GM23338 (cell line): ENCODE measurements around the gene LRRC18. TPM values are rescaled to one million over a fixed set of nuclear protein-coding genes. Genes with fewer than 3 reads are reported as not detected.

Experiments used
- ATAC-seq: fragments of 200-7000 bp; cut with Tn5 transposase; 3 replicates; pipeline ENCODE4 v1.9.1; 2020
- DNase-seq: peaks from one replicate; pipeline ENCODE4 v3.0.0-alpha.2; 2015; ENCODE audit warnings: low spot score
- H2AFZ ChIP-seq: fragments of 200-600 bp; sonication (generic); 2 replicates; pipeline ENCODE4 v1.8.0; 2016; ENCODE audit warnings: antibody characterized with exemption, mild to moderate bottlenecking, moderate library complexity
- H3F3A ChIP-seq: fragments of 200-600 bp; sonication (generic); replicated peaks from 2 replicates; pipeline ENCODE4 v1.8.0; 2017; ENCODE audit warnings: antibody characterized with exemption, mixed run types, low read depth
- H3K27ac ChIP-seq: fragments of 200-600 bp; sonication (generic); 2 replicates; pipeline ENCODE4 v1.6.1; 2016; ENCODE audit warnings: low read depth
- H3K27me3 ChIP-seq: fragments of 200-600 bp; sonication (generic); 2 replicates; pipeline ENCODE4 v1.8.0; 2016; ENCODE audit warnings: mild to moderate bottlenecking, mixed run types, moderate library complexity; ENCODE audit not compliant: insufficient read depth
- H3K36me3 ChIP-seq: fragments of 200-600 bp; sonication (generic); 2 replicates; pipeline ENCODE4 v1.8.0; 2016; ENCODE audit warnings: mild to moderate bottlenecking; ENCODE audit not compliant: insufficient read depth
- H3K4me1 ChIP-seq: fragments of 200-600 bp; sonication (generic); 2 replicates; pipeline ENCODE4 v1.8.0; 2016; ENCODE audit warnings: mild to moderate bottlenecking, moderate library complexity; ENCODE audit not compliant: insufficient read depth
- H3K4me2 ChIP-seq: fragments of 200-600 bp; sonication (generic); 2 replicates; pipeline ENCODE4 v1.7.1; 2017; ENCODE audit warnings: mixed run types
- H3K4me3 ChIP-seq: fragments of 200-600 bp; sonication (generic); 2 replicates; pipeline ENCODE4 v1.6.1; 2016; ENCODE audit warnings: mixed run types
- H3K79me2 ChIP-seq: fragments of 200-600 bp; sonication (generic); replicated peaks from 2 replicates; pipeline ENCODE4 v1.8.0; 2017; ENCODE audit warnings: mild to moderate bottlenecking; ENCODE audit not compliant: insufficient read depth
- H3K9me2 ChIP-seq: fragments of 200-600 bp; sonication (generic); 2 replicates; pipeline ENCODE4 v1.8.0; 2017; ENCODE audit not compliant: insufficient read depth
- H4K20me1 ChIP-seq: fragments of 200-600 bp; sonication (generic); replicated peaks from 2 replicates; pipeline ENCODE4 v1.8.0; 2017; ENCODE audit warnings: mild to moderate bottlenecking; ENCODE audit not compliant: insufficient read depth
- H3K27ac Mint-ChIP-seq: 2 replicates; pipeline ENCODE4 v1.8.0; 2020; ENCODE audit warnings: inconsistent platforms, mild to moderate bottlenecking, moderate library complexity, mixed read lengths
- H3K27me3 Mint-ChIP-seq: 3 replicates; pipeline ENCODE4 v1.8.0; 2022; ENCODE audit warnings: low read depth, mild to moderate bottlenecking, moderate library complexity, mixed read lengths, inconsistent platforms; ENCODE audit not compliant: insufficient read depth, poor library complexity
- H3K36me3 Mint-ChIP-seq: 3 replicates; pipeline ENCODE4 v1.8.0; 2021; ENCODE audit warnings: low read depth, mild to moderate bottlenecking, inconsistent platforms, moderate library complexity, mixed read lengths
- H3K4me1 Mint-ChIP-seq: 3 replicates; pipeline ENCODE4 v1.8.0; 2020; ENCODE audit warnings: mild to moderate bottlenecking, inconsistent platforms, mixed read lengths
- H3K4me3 Mint-ChIP-seq: 3 replicates; pipeline ENCODE4 v1.8.0; 2021; ENCODE audit warnings: moderate library complexity, mild to moderate bottlenecking, inconsistent platforms, mixed read lengths
- H3K9me3 Mint-ChIP-seq: 3 replicates; pipeline ENCODE4 v1.8.0; 2020; ENCODE audit warnings: moderate library complexity, mild to moderate bottlenecking, inconsistent platforms, mixed read lengths
- EZH2 ChIP-seq: fragments of 200-600 bp; sonication (generic); IDR thresholded peaks from one replicate; pipeline ENCODE4 v1.8.0; 2017; ENCODE audit warnings: antibody characterized with exemption, mild to moderate bottlenecking, low read depth; ENCODE audit not compliant: unreplicated experiment
- EZH2phosphoT487 ChIP-seq: fragments of 200-600 bp; sonication (generic); IDR thresholded peaks from one replicate; pipeline ENCODE4 v1.8.1; 2018; ENCODE audit warnings: antibody characterized with exemption; ENCODE audit not compliant: unreplicated experiment
- NANOG ChIP-seq: IDR thresholded peaks from 2 replicates; pipeline ENCODE4 v1.6.1; 2016; ENCODE audit warnings: antibody characterized with exemption, borderline replicate concordance
- STAT1 ChIP-seq: IDR thresholded peaks from one replicate; pipeline ENCODE4 v1.6.1; 2016; ENCODE audit warnings: antibody characterized with exemption; ENCODE audit not compliant: unreplicated experiment
- ZNF331 ChIP-seq: fragments of 250-450 bp; sonication (Bioruptor Pico); IDR thresholded peaks from 2 replicates; pipeline ENCODE4 v1.5.0; 2020; ENCODE audit warnings: low read depth, mild to moderate bottlenecking, moderate library complexity
- polyA plus RNA-seq: library from polyadenylated mRNA; unstranded; fragments of >200 nt; fragmentation: Nextera tagmentation; extraction: Ambion mirVana; gene quantifications from 2 replicates; pipeline ENCODE4 v1.2.1, GENCODE V29; 2016
- total RNA-seq: library from RNA; depleted of rRNA; stranded (reverse); fragments of >200 nt; shearing (Covaris generic); gene quantifications from 2 replicates; pipeline ENCODE4 v1.2.3, GENCODE V29; 2014
- TF ChIP-seq, protein P1 (sequence below): IDR thresholded peaks from one replicate; pipeline ENCODE4 v1.6.1; 2018; ENCODE audit warnings: antibody characterized with exemption; ENCODE audit not compliant: unreplicated experiment
- TF ChIP-seq, protein P2 (sequence below), 2 experiments: fragments of 200-600 bp in 1 of 2; sonication (generic) in 1 of 2; conservative IDR thresholded peaks; 2 replicates each; pipeline versions ENCODE4 v1.5.1 to v1.6.1; 2016 to 2017; ENCODE audit warnings: antibody characterized with exemption in 2 of 2, low read depth in 2 of 2, mild to moderate bottlenecking in 2 of 2, moderate library complexity in 1 of 2

LRRC18 gene
- total and polyA plus RNA-seq, 2 experiments from 2014 or later: not detected

- H3K27me3 Mint-ChIP-seq: peaks cover 15% of the 10 kb centered on the region
- peak; percentile 66 for ATAC-seq
These were observed 36.6 kb upstream of the LRRC18 start for GRCh38 chr10:48976196-48976595.

GRCh38 chr10:48974510-48975156 is 35.0 kb upstream of the LRRC18 start:
- H3K4me3 Mint-ChIP-seq: no peak overlapping the region
- Histone ChIP-seq H3K36me3 (no peaks in the 10 kb centered on the region), H2AFZ (no peak overlapping the region), H3K4me1 (no peaks in the 10 kb centered on the region), H3K27ac (no peak overlapping the region), H3K4me3 (no peak overlapping the region), H3F3A (no peaks in the 10 kb centered on the region), H3K27me3 (no peaks in the 10 kb centered on the region), H3K79me2 (no peaks in the 10 kb centered on the region), H3K4me2 (no peak overlapping the region), H3K9me2 (0 out of 2 replicates have a peak, but pooled peaks cover 3% of the 10 kb centered on the region), H4K20me1 (no peaks in the 10 kb centered on the region)
- H3K27me3 Mint-ChIP-seq: peaks cover 13% of the 10 kb centered on the region
- no peaks in the 10 kb centered on the region for H3K4me1 Mint-ChIP-seq
- H3K9me3 Mint-ChIP-seq: no peaks in the 10 kb centered on the region
- ATAC-seq (no peak), DNase-seq (no peak)
- H3K27ac Mint-ChIP-seq: no peak overlapping the region
- H3K36me3 Mint-ChIP-seq: no peaks in the 10 kb centered on the region
- TF ChIP-seq, protein P1, sequence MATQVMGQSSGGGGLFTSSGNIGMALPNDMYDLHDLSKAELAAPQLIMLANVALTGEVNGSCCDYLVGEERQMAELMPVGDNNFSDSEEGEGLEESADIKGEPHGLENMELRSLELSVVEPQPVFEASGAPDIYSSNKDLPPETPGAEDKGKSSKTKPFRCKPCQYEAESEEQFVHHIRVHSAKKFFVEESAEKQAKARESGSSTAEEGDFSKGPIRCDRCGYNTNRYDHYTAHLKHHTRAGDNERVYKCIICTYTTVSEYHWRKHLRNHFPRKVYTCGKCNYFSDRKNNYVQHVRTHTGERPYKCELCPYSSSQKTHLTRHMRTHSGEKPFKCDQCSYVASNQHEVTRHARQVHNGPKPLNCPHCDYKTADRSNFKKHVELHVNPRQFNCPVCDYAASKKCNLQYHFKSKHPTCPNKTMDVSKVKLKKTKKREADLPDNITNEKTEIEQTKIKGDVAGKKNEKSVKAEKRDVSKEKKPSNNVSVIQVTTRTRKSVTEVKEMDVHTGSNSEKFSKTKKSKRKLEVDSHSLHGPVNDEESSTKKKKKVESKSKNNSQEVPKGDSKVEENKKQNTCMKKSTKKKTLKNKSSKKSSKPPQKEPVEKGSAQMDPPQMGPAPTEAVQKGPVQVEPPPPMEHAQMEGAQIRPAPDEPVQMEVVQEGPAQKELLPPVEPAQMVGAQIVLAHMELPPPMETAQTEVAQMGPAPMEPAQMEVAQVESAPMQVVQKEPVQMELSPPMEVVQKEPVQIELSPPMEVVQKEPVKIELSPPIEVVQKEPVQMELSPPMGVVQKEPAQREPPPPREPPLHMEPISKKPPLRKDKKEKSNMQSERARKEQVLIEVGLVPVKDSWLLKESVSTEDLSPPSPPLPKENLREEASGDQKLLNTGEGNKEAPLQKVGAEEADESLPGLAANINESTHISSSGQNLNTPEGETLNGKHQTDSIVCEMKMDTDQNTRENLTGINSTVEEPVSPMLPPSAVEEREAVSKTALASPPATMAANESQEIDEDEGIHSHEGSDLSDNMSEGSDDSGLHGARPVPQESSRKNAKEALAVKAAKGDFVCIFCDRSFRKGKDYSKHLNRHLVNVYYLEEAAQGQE: no peak
- TF ChIP-seq STAT1 (no peak), EZH2phosphoT487 (no peak), NANOG (no peak), EZH2 (no peak)

More at GRCh38 chr10:48976196-48976595, 36.6 kb upstream of the LRRC18 start:
- Histone ChIP-seq H3K4me1 (no peaks in the 10 kb centered on the region), H3K4me2 (no peak overlapping the region), H3K9me2 (0 out of 2 replicates have a peak, but pooled peaks cover 3% of the 10 kb centered on the region), H3K36me3 (no peaks in the 10 kb centered on the region), H2AFZ (no peak overlapping the region), H3K27me3 (no peaks in the 10 kb centered on the region), H4K20me1 (no peaks in the 10 kb centered on the region), H3K4me3 (no peak overlapping the region), H3K27ac (no peak overlapping the region), H3K79me2 (no peaks in the 10 kb centered on the region), H3F3A (no peaks in the 10 kb centered on the region)
- H3K4me3 Mint-ChIP-seq: no peak overlapping the region
- TF ChIP-seq, protein P2, sequence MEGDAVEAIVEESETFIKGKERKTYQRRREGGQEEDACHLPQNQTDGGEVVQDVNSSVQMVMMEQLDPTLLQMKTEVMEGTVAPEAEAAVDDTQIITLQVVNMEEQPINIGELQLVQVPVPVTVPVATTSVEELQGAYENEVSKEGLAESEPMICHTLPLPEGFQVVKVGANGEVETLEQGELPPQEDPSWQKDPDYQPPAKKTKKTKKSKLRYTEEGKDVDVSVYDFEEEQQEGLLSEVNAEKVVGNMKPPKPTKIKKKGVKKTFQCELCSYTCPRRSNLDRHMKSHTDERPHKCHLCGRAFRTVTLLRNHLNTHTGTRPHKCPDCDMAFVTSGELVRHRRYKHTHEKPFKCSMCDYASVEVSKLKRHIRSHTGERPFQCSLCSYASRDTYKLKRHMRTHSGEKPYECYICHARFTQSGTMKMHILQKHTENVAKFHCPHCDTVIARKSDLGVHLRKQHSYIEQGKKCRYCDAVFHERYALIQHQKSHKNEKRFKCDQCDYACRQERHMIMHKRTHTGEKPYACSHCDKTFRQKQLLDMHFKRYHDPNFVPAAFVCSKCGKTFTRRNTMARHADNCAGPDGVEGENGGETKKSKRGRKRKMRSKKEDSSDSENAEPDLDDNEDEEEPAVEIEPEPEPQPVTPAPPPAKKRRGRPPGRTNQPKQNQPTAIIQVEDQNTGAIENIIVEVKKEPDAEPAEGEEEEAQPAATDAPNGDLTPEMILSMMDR (conservative IDR thresholded peaks at IDR 0.05; ENCODE audit: low read depth in 2 of 2): peak; percentile 28 to 66; a peak in 3 of 4 replicates
- TF ChIP-seq ZNF331 (CRISPR knock-in tag): no peak
- no peaks in the 10 kb centered on the region for H3K36me3 Mint-ChIP-seq
- no peaks in the 10 kb centered on the region for H3K4me1 Mint-ChIP-seq
- H3K27ac Mint-ChIP-seq: no peak overlapping the region
- no peaks in the 10 kb centered on the region for H3K9me3 Mint-ChIP-seq
- DNase-seq: peak; percentile 34
